Medulla oblongata (tissue), 1 donor: ENCODE results near the gene KAT6B.

ENCODE experiments used
- DNase-seq: peaks from one replicate; pipeline ENCODE4 v3.0.0-alpha.2; 2015; ENCODE audit errors: extremely low spot score

The KAT6B gene

GRCh38 chr10:74921744-74922143 lies 95.3 kb downstream of the KAT6B start:
- no peak for DNase-seq

- DNase-seq = no peak
Observed at GRCh38 chr10:74922921-74923320, 96.5 kb downstream of the KAT6B start.

- no peak for DNase-seq
Observed at GRCh38 chr10:74923556-74923955, 97.2 kb downstream of the KAT6B start.

- DNase-seq = peak; percentile 25
Observed at GRCh38 chr10:74924251-74924963, 98.0 kb downstream of the KAT6B start.

GRCh38 chr10:74925291-74925690 lies 98.9 kb downstream of the KAT6B start:
- DNase-seq = no peak

GRCh38 chr10:74925708-74926107 lies 99.3 kb downstream of the KAT6B start:
- no peak for DNase-seq

GRCh38 chr10:74926791-74927585 lies 100.6 kb downstream of the KAT6B start:
- DNase-seq = peak; percentile 21

GRCh38 chr10:74927701-74928100 lies 101.3 kb downstream of the KAT6B start:
- no peak for DNase-seq

- no peak for DNase-seq
Observed at GRCh38 chr10:74928742-74929191, 102.4 kb downstream of the KAT6B start.

- DNase-seq = no peak
Observed at GRCh38 chr10:74929197-74929596, 102.8 kb downstream of the KAT6B start.

GRCh38 chr10:74930965-74931364 lies 104.6 kb downstream of the KAT6B start:
- DNase-seq = peak; percentile 71

- peak; percentile 71 for DNase-seq
Observed at GRCh38 chr10:74932648-74933047, 106.2 kb downstream of the KAT6B start.

GRCh38 chr10:74934100-74934812 lies 107.9 kb downstream of the KAT6B start:
- no peak for DNase-seq

GRCh38 chr10:74936577-74937265 lies 110.3 kb downstream of the KAT6B start:
- DNase-seq = no peak

- no peak for DNase-seq
Observed at GRCh38 chr10:74937266-74937856, 111.0 kb downstream of the KAT6B start.

GRCh38 chr10:74944205-74944604 lies 117.8 kb downstream of the KAT6B start:
- DNase-seq = no peak

- DNase-seq = no peak
Observed at GRCh38 chr10:74947781-74948401, 121.5 kb downstream of the KAT6B start.

- no peak for DNase-seq
Observed at GRCh38 chr10:74949034-74949832, 122.8 kb downstream of the KAT6B start.

GRCh38 chr10:74949843-74950765 lies 123.7 kb downstream of the KAT6B start:
- DNase-seq = no peak
